ENCODE data around the gene STRA6.

The STRA6 gene, protein sequence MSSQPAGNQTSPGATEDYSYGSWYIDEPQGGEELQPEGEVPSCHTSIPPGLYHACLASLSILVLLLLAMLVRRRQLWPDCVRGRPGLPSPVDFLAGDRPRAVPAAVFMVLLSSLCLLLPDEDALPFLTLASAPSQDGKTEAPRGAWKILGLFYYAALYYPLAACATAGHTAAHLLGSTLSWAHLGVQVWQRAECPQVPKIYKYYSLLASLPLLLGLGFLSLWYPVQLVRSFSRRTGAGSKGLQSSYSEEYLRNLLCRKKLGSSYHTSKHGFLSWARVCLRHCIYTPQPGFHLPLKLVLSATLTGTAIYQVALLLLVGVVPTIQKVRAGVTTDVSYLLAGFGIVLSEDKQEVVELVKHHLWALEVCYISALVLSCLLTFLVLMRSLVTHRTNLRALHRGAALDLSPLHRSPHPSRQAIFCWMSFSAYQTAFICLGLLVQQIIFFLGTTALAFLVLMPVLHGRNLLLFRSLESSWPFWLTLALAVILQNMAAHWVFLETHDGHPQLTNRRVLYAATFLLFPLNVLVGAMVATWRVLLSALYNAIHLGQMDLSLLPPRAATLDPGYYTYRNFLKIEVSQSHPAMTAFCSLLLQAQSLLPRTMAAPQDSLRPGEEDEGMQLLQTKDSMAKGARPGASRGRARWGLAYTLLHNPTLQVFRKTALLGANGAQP

GRCh38 chr15:74202452-74203401 is at the start of gene STRA6:
Gene STRA6, minus strand, starts transcription at chr15:74202787. Its CDS starts 520 bp downstream, at chr15:74202267.
- TF ChIP-seq POLR2A (IDR thresholded peaks at IDR 0.05; ENCODE audit: low read length), result no peak
- peak; percentile 39 to 40 for DNase-seq

GRCh38 chr15:74252291-74252690 is 49.7 kb upstream of the STRA6 start:
- no peak for DNase-seq
- no peak for TF ChIP-seq GATA1 (IDR thresholded peaks at IDR 0.05; ENCODE audit: low read depth, low read length)
- TF ChIP-seq POLR2A (IDR thresholded peaks at IDR 0.05; ENCODE audit: low read length), result no peak

DNA sequence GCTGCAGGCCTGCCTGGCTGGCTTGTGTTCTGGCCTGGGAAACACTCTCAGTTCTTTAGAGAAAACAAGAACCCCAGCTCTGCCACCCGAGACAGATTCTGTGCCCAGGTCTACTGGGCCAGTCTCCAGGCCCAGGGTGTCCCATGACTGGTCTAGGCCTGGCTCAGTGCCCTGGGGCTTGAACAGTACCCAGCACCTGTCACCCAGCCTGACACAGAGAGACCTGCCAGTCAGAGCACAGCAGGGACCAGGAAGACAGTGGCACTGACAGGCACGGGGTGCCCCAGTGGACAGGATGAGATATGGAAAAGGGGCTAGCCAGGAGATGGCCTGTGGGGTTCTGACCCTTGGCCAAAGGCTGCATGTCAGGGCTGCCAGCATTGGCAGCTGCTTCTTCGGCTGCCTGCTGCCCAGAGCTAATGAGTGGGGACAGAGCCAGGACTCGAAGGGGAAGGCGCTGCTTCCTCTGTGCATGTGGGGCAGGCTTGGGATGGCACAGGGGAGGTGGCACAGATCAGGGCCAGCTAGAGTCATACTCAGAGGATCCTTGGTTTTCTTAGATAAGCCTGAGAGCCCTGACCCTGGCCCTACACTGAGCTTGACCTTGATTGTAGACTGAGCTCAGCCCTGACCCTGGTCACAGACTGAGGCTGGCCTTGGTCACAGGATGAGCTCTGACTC is 48.7 kb upstream of the STRA6 start:
- TF ChIP-seq GATA1 (IDR thresholded peaks at IDR 0.05; ENCODE audit: low read depth, low read length), result no peak
- TF ChIP-seq POLR2A (IDR thresholded peaks at IDR 0.05; ENCODE audit: low read length), result no peak
- DNase-seq, result no peak

DNA sequence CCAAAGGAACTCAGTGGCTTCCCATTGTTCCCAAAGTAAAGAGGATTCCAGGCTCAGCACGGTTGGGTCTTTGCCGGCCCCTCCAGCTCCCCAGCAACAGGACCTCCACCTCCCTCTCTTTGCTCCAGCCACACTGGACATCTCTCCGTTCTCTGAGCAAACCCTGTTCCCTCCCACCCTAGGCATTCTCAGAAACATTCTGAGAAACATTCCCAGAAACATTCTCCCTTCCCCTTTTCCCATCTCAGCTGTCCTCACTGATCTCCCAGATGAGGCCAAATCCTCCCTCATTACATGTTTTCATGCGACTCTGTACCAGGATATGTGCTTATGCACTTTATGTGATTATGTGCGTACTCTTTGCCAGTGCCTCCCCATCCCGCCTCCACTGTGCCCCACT is 47.7 kb upstream of the STRA6 start:
- DNase-seq, result no peak
- no peak for TF ChIP-seq POLR2A (IDR thresholded peaks at IDR 0.05; ENCODE audit: low read length)
- TF ChIP-seq GATA1 (IDR thresholded peaks at IDR 0.05; ENCODE audit: low read depth, low read length), result no peak

GRCh38 chr15:74245342-74245931 is 42.9 kb upstream of the STRA6 start:
- TF ChIP-seq GATA1 (IDR thresholded peaks at IDR 0.05; ENCODE audit: low read depth, low read length) (no peak), POLR2A (IDR thresholded peaks at IDR 0.05; ENCODE audit: low read length) (no peak)
- DNase-seq, result peak; percentile 12

DNA sequence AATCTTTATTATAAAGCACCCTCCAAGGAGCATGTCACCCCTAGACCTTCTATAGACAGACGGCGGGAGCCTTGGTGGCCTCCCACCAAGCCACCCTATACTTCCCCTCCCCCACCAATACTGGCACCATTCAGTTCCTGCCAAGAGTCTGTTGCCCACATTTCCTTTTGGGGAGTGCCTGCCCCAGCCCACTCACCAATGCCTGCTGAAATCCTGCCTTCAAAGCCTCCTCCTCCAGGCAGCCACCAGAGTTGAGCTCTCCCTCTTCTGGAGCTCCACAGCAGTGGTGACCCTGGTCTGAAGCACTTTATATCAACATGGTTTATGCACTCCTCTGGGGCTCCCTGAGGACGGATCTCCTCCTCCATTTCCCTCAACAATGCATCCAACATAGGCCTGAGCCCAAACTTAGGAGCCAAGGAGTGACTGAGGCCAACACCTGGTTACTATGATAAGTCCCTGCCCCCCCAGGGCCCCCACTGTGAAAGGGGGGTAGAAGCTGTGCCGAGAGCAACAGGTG is 42.3 kb upstream of the STRA6 start:
- TF ChIP-seq POLR2A (IDR thresholded peaks at IDR 0.05; ENCODE audit: low read length) (no peak), GATA1 (IDR thresholded peaks at IDR 0.05; ENCODE audit: low read depth, low read length) (no peak)
- DNase-seq, result no peak

- TF ChIP-seq GATA1 (IDR thresholded peaks at IDR 0.05; ENCODE audit: low read depth, low read length) (no peak), POLR2A (IDR thresholded peaks at IDR 0.05; ENCODE audit: low read length) (no peak)
- no peak for DNase-seq
These were observed 40.8 kb upstream of the STRA6 start for GRCh38 chr15:74243431-74243830.

GRCh38 chr15:74242441-74243185 is 40.0 kb upstream of the STRA6 start:
- DNase-seq, result no peak
- TF ChIP-seq GATA1 (IDR thresholded peaks at IDR 0.05; ENCODE audit: low read depth, low read length), result no peak
- no peak for TF ChIP-seq POLR2A (IDR thresholded peaks at IDR 0.05; ENCODE audit: low read length)

DNA sequence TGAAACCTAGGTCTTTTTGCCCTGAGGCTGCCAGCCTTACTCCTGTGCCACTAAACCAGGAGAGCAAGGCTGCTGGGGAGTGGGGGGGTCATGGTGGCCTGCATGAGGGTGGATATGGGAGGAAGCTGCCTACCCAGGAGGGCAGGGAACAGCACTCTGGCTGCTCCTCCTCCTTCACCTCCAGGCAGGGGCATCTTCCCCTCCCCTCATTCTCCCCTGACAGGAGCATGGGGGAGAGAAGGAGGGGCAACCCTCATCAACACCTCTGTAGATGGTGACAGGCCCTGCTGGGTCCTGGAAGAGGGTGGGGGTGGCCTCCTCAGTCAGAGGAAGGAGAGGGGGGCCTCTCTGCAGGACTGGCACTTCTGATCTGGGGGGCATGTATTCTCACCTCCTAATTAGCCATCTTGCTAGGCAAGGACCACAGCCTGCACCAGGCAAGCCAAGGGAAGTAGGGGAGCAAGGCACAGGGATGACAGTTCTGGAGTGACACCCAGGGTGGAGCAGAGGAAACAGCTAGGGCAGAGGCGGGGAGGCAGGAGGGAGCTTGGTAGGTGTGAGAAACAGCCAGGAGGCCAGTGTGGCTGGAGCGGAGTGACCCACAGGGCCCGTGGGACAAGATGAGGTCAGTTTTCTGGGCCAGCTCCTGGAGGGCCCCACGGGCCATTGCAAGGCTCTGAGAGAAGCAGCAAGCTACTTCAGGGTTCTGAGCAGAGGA is 38.5 kb upstream of the STRA6 start:
- TF ChIP-seq GATA1 (IDR thresholded peaks at IDR 0.05; ENCODE audit: low read depth, low read length), result no peak
- TF ChIP-seq POLR2A (IDR thresholded peaks at IDR 0.05; ENCODE audit: low read length), result no peak
- DNase-seq, result no peak

DNA sequence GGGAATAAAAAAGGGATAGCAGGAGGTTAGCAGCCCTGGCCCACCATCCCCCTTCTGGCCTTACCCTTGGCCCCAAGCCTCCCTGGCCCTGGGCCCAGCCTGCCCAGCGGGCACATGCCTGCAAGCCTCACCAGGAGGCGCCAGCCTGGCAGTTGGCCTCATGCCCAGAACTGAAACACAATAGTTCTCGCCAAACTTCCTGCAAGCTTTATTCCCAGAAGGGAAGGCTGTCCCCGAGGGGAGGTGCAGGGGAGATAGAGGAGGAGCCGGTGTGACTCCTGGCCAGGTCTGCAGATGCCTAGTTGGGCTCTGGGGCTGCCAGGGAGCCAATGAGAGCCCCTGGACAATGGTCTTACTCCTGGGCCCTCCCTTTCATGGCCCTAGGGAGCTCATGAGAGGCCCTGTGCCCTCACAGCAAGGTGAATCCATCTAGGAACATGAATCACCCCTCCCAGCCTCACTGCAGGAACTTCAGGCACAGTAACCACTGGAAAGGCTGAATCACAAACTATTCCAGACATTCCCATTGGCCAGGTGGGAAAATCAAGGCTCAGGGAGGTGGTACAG is 37.5 kb upstream of the STRA6 start:
- TF ChIP-seq POLR2A (IDR thresholded peaks at IDR 0.05; ENCODE audit: low read length) (no peak), GATA1 (IDR thresholded peaks at IDR 0.05; ENCODE audit: low read depth, low read length) (no peak)
- DNase-seq, result no peak

- no peak for DNase-seq
- TF ChIP-seq POLR2A (IDR thresholded peaks at IDR 0.05; ENCODE audit: low read length) (no peak), GATA1 (IDR thresholded peaks at IDR 0.05; ENCODE audit: low read depth, low read length) (no peak)
These were observed 36.6 kb upstream of the STRA6 start for GRCh38 chr15:74239051-74239705.

Data from erythroblast (primary cell).